A673 (cell line): ENCODE measurements around the gene GLCE. TPM values are rescaled to one million over a fixed set of nuclear protein-coding genes. Genes with fewer than 3 reads are reported as not detected.

ENCODE experiments used
- BruUV-seq: library from RNA; stranded (reverse); fragments of 400-500 nt; replicated peaks from 2 replicates; lab custom pipeline; 2021; lab: Mats Ljungman, UMichigan
- CTCF ChIA-PET: fragments of 300-600 bp; sonication (Branson Sonifier 250); formaldehyde crosslinking; loops from one replicate; lab custom pipeline; 2022; ENCODE audit warnings: antibody characterized with exemption; lab: Charles Lee
- POLR2A ChIA-PET: fragments of 300-600 bp; sonication (Branson Sonifier 250); formaldehyde crosslinking; loops from one replicate; lab custom pipeline; 2022; ENCODE audit warnings: antibody characterized with exemption; ENCODE audit not compliant: low non-redundant PET; lab: Charles Lee
- DNase-seq: peaks from one replicate; pipeline ENCODE4 v3.0.0-alpha.2; 2015; ENCODE audit warnings: low spot score
- H3K27ac ChIP-seq: fragments of 200-600 bp; sonication (generic); 2 replicates; pipeline ENCODE4 v1.5.1; 2016; ENCODE audit warnings: mixed run types, low read depth, mild to moderate bottlenecking, mixed read lengths, antibody characterized with exemption, low read length; ENCODE audit not compliant: poor library complexity, severe bottlenecking
- H3K27me3 ChIP-seq: fragments of 200-600 bp; sonication (generic); replicated peaks from 2 replicates; pipeline ENCODE4 v1.6.1; 2017; ENCODE audit warnings: mixed run types, low read depth, mild to moderate bottlenecking, mixed read lengths, antibody characterized with exemption, low read length; ENCODE audit not compliant: insufficient read depth, poor library complexity
- H3K36me3 ChIP-seq: fragments of 200-600 bp; sonication (generic); 2 replicates; pipeline ENCODE4 v1.6.1; 2016; ENCODE audit warnings: mixed run types, mild to moderate bottlenecking, mixed read lengths, antibody characterized with exemption, low read length; ENCODE audit not compliant: insufficient read depth, poor library complexity, severe bottlenecking
- H3K4me1 ChIP-seq: fragments of 200-600 bp; sonication (generic); 2 replicates; pipeline ENCODE4 v1.6.1; 2017; ENCODE audit warnings: mixed run types, mild to moderate bottlenecking, mixed read lengths, antibody characterized with exemption, low read length; ENCODE audit not compliant: insufficient read depth, poor library complexity, severe bottlenecking
- H3K4me3 ChIP-seq: fragments of 200-600 bp; sonication (generic); 2 replicates; pipeline ENCODE4 v1.5.1; 2016; ENCODE audit warnings: low read depth, mixed run types, mild to moderate bottlenecking, mixed read lengths, low read length; ENCODE audit not compliant: poor library complexity, severe bottlenecking
- H3K9me3 ChIP-seq: fragments of 200-600 bp; sonication (generic); 2 replicates; pipeline ENCODE4 v1.6.1; 2016; ENCODE audit warnings: mixed run types, low read depth, mild to moderate bottlenecking, mixed read lengths, antibody characterized with exemption, low read length; ENCODE audit not compliant: poor library complexity, severe bottlenecking
- EZH2 ChIP-seq: fragments of 200-600 bp; sonication (generic); IDR thresholded peaks from 2 replicates; pipeline ENCODE4 v1.6.1; 2017; ENCODE audit warnings: borderline replicate concordance, low read depth, mild to moderate bottlenecking, mixed read lengths, antibody characterized with exemption, low read length; ENCODE audit not compliant: poor library complexity, severe bottlenecking
- intact Hi-C: fragments of 100-400 bp; cut with micrococcal nuclease; formaldehyde crosslinking; loops from one replicate; pipeline ENCODE4 v1.10.0; 2022; ENCODE audit not compliant: unreplicated experiment
- total RNA-seq: library from RNA; stranded (reverse); gene quantifications from 2 replicates; pipeline ENCODE4 v1.2.3, GENCODE V29; 2021
- TF ChIP-seq, protein P1 (sequence below): fragments of 300-800, 200-600 bp; sonication (generic); conservative IDR thresholded peaks from 2 replicates; pipeline ENCODE4 v1.5.1; 2017; ENCODE audit warnings: low read depth, mild to moderate bottlenecking, antibody characterized with exemption, low read length, moderate library complexity, mixed read lengths

The GLCE gene
- total RNA-seq, 1 experiment from 2014 or later: 44.6 TPM

DNA sequence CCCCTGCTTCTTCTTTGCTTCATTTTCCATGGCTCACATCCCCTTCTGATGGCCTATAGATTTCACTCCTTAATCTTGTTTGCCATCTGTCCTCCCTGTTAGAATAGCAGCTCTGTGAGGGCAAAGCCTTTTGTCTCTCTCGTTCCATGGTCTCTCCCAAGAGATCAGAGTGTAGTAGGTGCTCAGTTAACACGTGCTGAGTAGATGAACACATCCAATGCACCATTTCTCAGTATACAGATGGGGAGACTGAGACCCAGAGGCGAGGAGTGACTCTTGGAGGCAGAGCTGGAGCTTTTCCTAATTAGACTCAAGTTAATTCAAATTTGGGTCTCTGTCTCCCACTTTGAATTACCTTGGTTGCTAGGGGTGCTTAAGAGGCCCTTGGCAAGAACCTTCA is 142.5 kb downstream of the GLCE start:
- Histone ChIP-seq H3K36me3 (peaks cover 3% of the 10 kb centered on the region), H3K4me1 (peaks cover 22% of the 10 kb centered on the region), H3K27ac (no peak overlapping the region), H3K4me3 (no peak overlapping the region), H3K27me3 (no peaks in the 10 kb centered on the region), H3K9me3 (no peaks in the 10 kb centered on the region)
- TF ChIP-seq, protein P1, sequence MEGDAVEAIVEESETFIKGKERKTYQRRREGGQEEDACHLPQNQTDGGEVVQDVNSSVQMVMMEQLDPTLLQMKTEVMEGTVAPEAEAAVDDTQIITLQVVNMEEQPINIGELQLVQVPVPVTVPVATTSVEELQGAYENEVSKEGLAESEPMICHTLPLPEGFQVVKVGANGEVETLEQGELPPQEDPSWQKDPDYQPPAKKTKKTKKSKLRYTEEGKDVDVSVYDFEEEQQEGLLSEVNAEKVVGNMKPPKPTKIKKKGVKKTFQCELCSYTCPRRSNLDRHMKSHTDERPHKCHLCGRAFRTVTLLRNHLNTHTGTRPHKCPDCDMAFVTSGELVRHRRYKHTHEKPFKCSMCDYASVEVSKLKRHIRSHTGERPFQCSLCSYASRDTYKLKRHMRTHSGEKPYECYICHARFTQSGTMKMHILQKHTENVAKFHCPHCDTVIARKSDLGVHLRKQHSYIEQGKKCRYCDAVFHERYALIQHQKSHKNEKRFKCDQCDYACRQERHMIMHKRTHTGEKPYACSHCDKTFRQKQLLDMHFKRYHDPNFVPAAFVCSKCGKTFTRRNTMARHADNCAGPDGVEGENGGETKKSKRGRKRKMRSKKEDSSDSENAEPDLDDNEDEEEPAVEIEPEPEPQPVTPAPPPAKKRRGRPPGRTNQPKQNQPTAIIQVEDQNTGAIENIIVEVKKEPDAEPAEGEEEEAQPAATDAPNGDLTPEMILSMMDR: no peak
- TF ChIP-seq EZH2: no peak
- no TSS peak for BruUV-seq
- CTCF ChIA-PET: no interaction called here
- DNase-seq: no peak
- POLR2A ChIA-PET: no interaction called here
- intact Hi-C loops: no loop called here

DNA sequence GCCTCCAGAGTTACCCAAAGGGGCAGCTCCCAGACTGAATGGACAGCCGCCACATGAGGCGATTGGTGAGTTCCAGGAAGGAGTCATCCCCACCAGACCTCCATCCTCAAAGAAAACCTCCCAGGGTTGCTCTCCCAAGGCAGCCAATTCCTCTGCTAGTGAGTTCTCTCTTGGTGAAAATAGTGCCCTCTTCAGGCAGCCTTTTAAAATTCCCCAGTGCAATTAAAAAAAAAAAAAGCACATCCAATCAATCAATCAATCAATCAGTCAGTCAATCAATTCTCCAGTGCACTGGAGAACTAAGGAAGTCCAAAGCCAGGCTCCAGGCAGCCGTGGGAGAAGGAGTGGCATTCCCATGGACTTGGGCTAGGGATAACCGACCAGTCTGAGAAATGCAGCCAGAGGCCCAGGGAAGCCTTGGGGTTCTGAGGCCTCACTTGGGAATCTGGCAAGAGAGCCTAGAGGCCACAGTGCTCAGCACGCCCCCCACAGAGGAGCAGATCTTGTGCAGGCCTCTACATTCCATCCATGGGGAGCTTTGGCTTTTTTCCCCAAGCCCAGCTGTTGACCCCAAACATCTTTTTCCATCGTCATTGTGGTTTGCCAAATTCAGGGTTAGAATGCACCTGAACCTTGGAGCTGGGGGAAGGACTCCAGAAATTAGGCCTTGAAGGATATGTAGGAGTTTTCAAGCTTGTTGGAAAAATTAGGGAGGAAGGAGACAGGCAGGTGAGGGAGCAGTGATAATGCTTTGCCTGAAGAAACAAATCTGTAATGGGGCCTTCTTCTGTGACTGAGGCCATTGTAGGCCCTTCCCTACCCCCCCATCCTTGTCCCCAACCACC is 143.1 kb downstream of the GLCE start:
- BruUV-seq: no TSS peak
- Histone ChIP-seq H3K27me3 (no peaks in the 10 kb centered on the region), H3K27ac (peak overlapping the region; percentile 28), H3K4me3 (no peak overlapping the region), H3K4me1 (peaks cover 16% of the 10 kb centered on the region), H3K36me3 (peaks cover 3% of the 10 kb centered on the region), H3K9me3 (no peaks in the 10 kb centered on the region)
- POLR2A ChIA-PET: no interaction called here
- CTCF ChIA-PET: no interaction called here
- DNase-seq: peak; percentile 39
- intact Hi-C loops: no loop called here
- no peak for TF ChIP-seq EZH2
- TF ChIP-seq, protein P1: peak; percentile 64

DNA sequence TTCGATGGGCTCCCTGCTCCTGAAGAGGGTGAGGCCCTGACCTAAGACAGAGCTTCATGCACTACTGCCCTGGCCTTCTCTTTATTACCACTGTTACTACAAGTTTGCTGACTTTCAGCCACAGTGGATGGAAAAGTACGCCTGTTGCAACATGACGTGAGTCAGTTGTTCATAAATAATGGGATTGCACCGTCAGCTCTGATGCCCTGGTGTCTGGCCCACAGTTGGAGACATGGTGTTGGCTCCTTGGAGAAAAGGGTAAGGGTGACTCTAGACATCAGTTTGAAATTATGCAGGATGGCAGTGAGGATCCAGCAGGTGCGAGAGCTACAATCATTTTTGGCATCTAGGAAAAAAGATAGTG is 143.7 kb downstream of the GLCE start:
- Histone ChIP-seq H3K27ac (peak overlapping the region; percentile 28), H3K9me3 (no peaks in the 10 kb centered on the region), H3K4me3 (no peak overlapping the region), H3K4me1 (peaks cover 16% of the 10 kb centered on the region), H3K27me3 (no peaks in the 10 kb centered on the region), H3K36me3 (peaks cover 3% of the 10 kb centered on the region)
- BruUV-seq: no TSS peak
- DNase-seq: peak; percentile 45
- intact Hi-C loops: no loop called here
- ChIA-PET CTCF (no interaction called here), POLR2A (no interaction called here)
- TF ChIP-seq, protein P1: no peak
- no peak for TF ChIP-seq EZH2
